ENCODE measurements around the gene CCDC82. TPM values are rescaled to one million over a fixed set of nuclear protein-coding genes. Genes with fewer than 3 reads are reported as not detected.

CCDC82 gene
- polyA plus RNA-seq, 1 of the 3 experiments (the other 2 are of a cell fraction): 8.7 TPM

GRCh38 chr11:96393753-96394348 lies 4.1 kb upstream of the CCDC82 start:
- peak overlapping the region; percentile 12; the same call in 1 of the 2 replicates for H3K4me2 ChIP-seq
- H3K36me3 ChIP-seq (replicated peaks in 1 of 2; ENCODE audit: control insufficient read depth in 1 of 2, insufficient read depth in 2 of 2, low read length in 1 of 2): peaks cover 0 to 14% of the 10 kb centered on the region in 2 experiments
- peaks cover 11 to 14% of the 10 kb centered on the region in 2 experiments; a peak in 3 of 4 replicates for H3K4me1 ChIP-seq (ENCODE audit: control insufficient read depth in 1 of 2, insufficient read depth in 2 of 2, low read depth in 1 of 2, low read length in 1 of 2)
- peak overlapping the region; percentile 16 to 22; a peak in 3 of 4 replicates for H3K27ac ChIP-seq (ENCODE audit: low read depth in 2 of 2, low read length in 1 of 2)
- POLR2A ChIA-PET: no interaction called here
- peaks cover 22% of the 10 kb centered on the region for H3F3A ChIP-seq (replicated peaks; ENCODE audit: insufficient read depth)
- no peaks in the 10 kb centered on the region for H3K27me3 ChIP-seq (ENCODE audit: insufficient read depth)
- TF ChIP-seq SMC3 (IDR thresholded peaks at IDR 0.05; ENCODE audit: low read depth, low read length) (peak; percentile 45), RXRA (IDR thresholded peaks at IDR 0.05; ENCODE audit: borderline replicate concordance, low read depth) (no peak), POLR2AphosphoS5 (IDR thresholded peaks at IDR 0.05; ENCODE audit: low read depth, low read length) (no peak), RAD21 (IDR thresholded peaks at IDR 0.05; ENCODE audit: low read length) (peak; percentile 72)
- TF ChIP-seq, protein P1, sequence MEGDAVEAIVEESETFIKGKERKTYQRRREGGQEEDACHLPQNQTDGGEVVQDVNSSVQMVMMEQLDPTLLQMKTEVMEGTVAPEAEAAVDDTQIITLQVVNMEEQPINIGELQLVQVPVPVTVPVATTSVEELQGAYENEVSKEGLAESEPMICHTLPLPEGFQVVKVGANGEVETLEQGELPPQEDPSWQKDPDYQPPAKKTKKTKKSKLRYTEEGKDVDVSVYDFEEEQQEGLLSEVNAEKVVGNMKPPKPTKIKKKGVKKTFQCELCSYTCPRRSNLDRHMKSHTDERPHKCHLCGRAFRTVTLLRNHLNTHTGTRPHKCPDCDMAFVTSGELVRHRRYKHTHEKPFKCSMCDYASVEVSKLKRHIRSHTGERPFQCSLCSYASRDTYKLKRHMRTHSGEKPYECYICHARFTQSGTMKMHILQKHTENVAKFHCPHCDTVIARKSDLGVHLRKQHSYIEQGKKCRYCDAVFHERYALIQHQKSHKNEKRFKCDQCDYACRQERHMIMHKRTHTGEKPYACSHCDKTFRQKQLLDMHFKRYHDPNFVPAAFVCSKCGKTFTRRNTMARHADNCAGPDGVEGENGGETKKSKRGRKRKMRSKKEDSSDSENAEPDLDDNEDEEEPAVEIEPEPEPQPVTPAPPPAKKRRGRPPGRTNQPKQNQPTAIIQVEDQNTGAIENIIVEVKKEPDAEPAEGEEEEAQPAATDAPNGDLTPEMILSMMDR (IDR thresholded peaks at IDR 0.05): peak; percentile 81
- TF ChIP-seq, protein P2, sequence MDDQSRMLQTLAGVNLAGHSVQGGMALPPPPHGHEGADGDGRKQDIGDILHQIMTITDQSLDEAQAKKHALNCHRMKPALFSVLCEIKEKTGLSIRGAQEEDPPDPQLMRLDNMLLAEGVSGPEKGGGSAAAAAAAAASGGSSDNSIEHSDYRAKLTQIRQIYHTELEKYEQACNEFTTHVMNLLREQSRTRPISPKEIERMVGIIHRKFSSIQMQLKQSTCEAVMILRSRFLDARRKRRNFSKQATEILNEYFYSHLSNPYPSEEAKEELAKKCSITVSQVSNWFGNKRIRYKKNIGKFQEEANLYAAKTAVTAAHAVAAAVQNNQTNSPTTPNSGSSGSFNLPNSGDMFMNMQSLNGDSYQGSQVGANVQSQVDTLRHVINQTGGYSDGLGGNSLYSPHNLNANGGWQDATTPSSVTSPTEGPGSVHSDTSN (IDR thresholded peaks at IDR 0.05): peak; percentile 59; the same call in 1 of the 2 replicates
- peak overlapping the region in 1 of 2 experiments; percentile 25; a peak in 1 of 4 replicates for H3K4me3 ChIP-seq (ENCODE audit: low read depth in 2 of 2, low read length in 1 of 2)
- no peaks in the 10 kb centered on the region for H4K20me1 ChIP-seq (ENCODE audit: insufficient read depth)
- WGBS (ENCODE audit: low lambda C conversion rate): 0% methylated on average over 1 of the region's 1 CpG
- H3K9ac ChIP-seq: no peak overlapping the region
- peaks cover 57% of the 10 kb centered on the region for H3K79me2 ChIP-seq (ENCODE audit: insufficient read depth)
- DNase-seq: peak; percentile 45
- no peaks in the 10 kb centered on the region for H3K9me2 ChIP-seq
- no peaks in the 10 kb centered on the region for H3K9me3 ChIP-seq
- no peak overlapping the region for H2AFZ ChIP-seq (ENCODE audit: low read depth)
- CTCF ChIA-PET: interaction anchor here (0.6 to 2.9 kb wide), 24 partner anchors 9 to 1327 kb away, joined by 3 to 24 read pairs (median 4); partner anchors contain the start of genes MAML2 and SRSF8

DNA sequence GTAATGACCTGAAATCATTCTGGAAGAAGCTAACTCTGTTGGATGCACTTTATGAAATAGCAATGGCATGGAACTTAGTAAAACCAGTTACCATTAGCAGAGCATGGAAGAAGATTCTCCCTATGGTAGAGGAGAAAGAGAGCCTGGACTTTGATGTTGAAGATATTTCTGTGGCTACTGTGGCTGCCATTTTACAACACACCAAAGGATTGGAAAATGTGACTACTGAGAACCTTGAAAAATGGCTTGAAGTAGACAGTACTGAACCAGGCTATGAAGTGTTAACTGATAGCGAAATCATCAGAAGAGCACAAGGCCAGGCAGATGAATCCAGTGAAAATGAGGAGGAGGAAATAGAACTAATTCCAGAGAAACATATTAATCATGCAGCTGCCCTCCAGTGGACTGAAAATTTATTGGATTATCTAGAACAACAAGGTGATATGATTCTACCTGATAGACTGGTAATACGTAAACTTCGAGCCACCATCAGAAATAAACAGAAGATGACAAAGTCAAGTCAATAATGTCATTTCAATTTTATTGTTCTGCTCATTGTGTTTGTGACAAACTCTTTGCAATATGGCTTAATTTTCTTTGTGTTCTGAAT lies 2.1 kb upstream of the CCDC82 start:
- WGBS (ENCODE audit: low lambda C conversion rate): 96% methylated on average over 3 of the region's 3 CpGs
- no peak overlapping the region for H3K4me3 ChIP-seq (ENCODE audit: low read depth in 2 of 2, low read length in 1 of 2)
- TF ChIP-seq, protein P1 (IDR thresholded peaks at IDR 0.05): peak; percentile 40; the same call in 1 of the 2 replicates
- TF ChIP-seq, protein P2 (IDR thresholded peaks at IDR 0.05): no peak
- peaks cover 0 to 20% of the 10 kb centered on the region in 2 experiments for H3K36me3 ChIP-seq (replicated peaks in 1 of 2; ENCODE audit: control insufficient read depth in 1 of 2, insufficient read depth in 2 of 2, low read length in 1 of 2)
- H3K79me2 ChIP-seq (ENCODE audit: insufficient read depth): peaks cover 78% of the 10 kb centered on the region
- ChIA-PET POLR2A (no interaction called here), CTCF (interaction anchor here (2.9 kb wide), 1 partner anchor 555 kb away, joined by 24 read pairs; no protein-coding TSS in a partner anchor)
- no peak for DNase-seq
- H3K9me2 ChIP-seq: no peaks in the 10 kb centered on the region
- H2AFZ ChIP-seq (ENCODE audit: low read depth): no peak overlapping the region
- peaks cover 14 to 17% of the 10 kb centered on the region in 2 experiments; a peak in 3 of 4 replicates for H3K4me1 ChIP-seq (ENCODE audit: control insufficient read depth in 1 of 2, insufficient read depth in 2 of 2, low read depth in 1 of 2, low read length in 1 of 2)
- H3K4me2 ChIP-seq: peak overlapping the region; percentile 88
- no peak overlapping the region for H3K9ac ChIP-seq
- H4K20me1 ChIP-seq (ENCODE audit: insufficient read depth): no peaks in the 10 kb centered on the region
- H3F3A ChIP-seq (replicated peaks; ENCODE audit: insufficient read depth): peaks cover 18% of the 10 kb centered on the region
- H3K9me3 ChIP-seq: no peaks in the 10 kb centered on the region
- H3K27me3 ChIP-seq (ENCODE audit: insufficient read depth): no peaks in the 10 kb centered on the region
- peak overlapping the region in 1 of 2 experiments; percentile 47; a peak in 1 of 4 replicates for H3K27ac ChIP-seq (ENCODE audit: low read depth in 2 of 2, low read length in 1 of 2)
